Mammary epithelial cell (primary cell): ENCODE measurements around the gene ISYNA1.

Experiments
- EZH2 ChIP-seq: IDR thresholded peaks from 2 replicates; pipeline ENCODE4 v1.6.1; 2012; ENCODE audit warnings: low read length, inconsistent platforms, borderline replicate concordance
- TF ChIP-seq, protein P1 (sequence below), 2 donors: IDR thresholded peaks in 1 of 2; conservative IDR thresholded peaks in 1 of 2; 2 replicates each; pipeline ENCODE4 v1.5.1; 2011 to 2012; ENCODE audit warnings: inconsistent platforms in 2 of 2, low read length in 2 of 2, mild to moderate bottlenecking in 2 of 2, control low read depth in 1 of 2, low read depth in 1 of 2; ENCODE audit not compliant: insufficient read depth in 1 of 2; ENCODE audit errors: extremely low read depth in 1 of 2

DNA sequence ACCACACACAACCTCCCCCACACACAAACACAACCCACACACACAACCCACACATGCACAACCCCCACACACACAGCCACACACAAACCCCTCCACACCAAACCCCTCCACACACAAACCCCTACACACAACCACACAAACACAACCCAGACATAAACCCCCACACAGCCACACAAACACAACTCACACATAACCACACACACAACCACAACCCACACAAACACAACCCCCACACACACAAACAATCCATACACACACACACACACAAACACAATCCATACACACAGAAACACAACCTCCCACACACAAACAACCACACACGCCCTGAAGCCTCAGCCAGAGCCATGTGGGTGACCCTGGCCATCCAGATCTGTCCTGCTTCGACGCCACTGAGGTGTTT, 30.0 kb upstream of the ISYNA1 start:
- TF ChIP-seq, protein P1, sequence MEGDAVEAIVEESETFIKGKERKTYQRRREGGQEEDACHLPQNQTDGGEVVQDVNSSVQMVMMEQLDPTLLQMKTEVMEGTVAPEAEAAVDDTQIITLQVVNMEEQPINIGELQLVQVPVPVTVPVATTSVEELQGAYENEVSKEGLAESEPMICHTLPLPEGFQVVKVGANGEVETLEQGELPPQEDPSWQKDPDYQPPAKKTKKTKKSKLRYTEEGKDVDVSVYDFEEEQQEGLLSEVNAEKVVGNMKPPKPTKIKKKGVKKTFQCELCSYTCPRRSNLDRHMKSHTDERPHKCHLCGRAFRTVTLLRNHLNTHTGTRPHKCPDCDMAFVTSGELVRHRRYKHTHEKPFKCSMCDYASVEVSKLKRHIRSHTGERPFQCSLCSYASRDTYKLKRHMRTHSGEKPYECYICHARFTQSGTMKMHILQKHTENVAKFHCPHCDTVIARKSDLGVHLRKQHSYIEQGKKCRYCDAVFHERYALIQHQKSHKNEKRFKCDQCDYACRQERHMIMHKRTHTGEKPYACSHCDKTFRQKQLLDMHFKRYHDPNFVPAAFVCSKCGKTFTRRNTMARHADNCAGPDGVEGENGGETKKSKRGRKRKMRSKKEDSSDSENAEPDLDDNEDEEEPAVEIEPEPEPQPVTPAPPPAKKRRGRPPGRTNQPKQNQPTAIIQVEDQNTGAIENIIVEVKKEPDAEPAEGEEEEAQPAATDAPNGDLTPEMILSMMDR (conservative IDR thresholded peaks at IDR 0.05 in 1 of 2, IDR thresholded peaks at IDR 0.05 in 1 of 2; ENCODE audit: extremely low read depth in 1 of 2, insufficient read depth in 1 of 2, low read depth in 1 of 2, low read length in 2 of 2): no peak
- no peak for TF ChIP-seq EZH2
